SU-DHL-6 (cell line): ENCODE data around the gene TBC1D1.

Source experiments
- H2AFZ ChIP-seq: fragments of 200-600 bp; sonication (generic); 2 replicates; pipeline ENCODE4 v1.6.1; 2014; ENCODE audit warnings: low read depth, mild to moderate bottlenecking, moderate library complexity, mixed read lengths, antibody characterized with exemption, low read length; ENCODE audit not compliant: severe bottlenecking
- H3F3A ChIP-seq: fragments of 200-600 bp; shearing (Covaris generic); 2 replicates; pipeline ENCODE4 v1.6.0; 2016; ENCODE audit warnings: antibody characterized with exemption, mild to moderate bottlenecking; ENCODE audit not compliant: insufficient read depth
- H3K27ac ChIP-seq: fragments of 200-600 bp; sonication (generic); 2 replicates; pipeline ENCODE4 v1.5.1; 2016; ENCODE audit warnings: low read depth, mild to moderate bottlenecking, low read length, moderate library complexity, mixed read lengths
- H3K27me3 ChIP-seq: fragments of 200-600 bp; sonication (generic), shearing (Covaris generic); 2 replicates; pipeline ENCODE4 v1.6.0; 2014; ENCODE audit warnings: mild to moderate bottlenecking, low read length
- H3K36me3 ChIP-seq: fragments of 200-600 bp; sonication (generic); 2 replicates; pipeline ENCODE4 v1.6.1; 2014; ENCODE audit warnings: mild to moderate bottlenecking, low read length, mixed read lengths
- H3K4me2 ChIP-seq: fragments of 300-600, 200-600 bp; shearing (Covaris generic), sonication (generic); 2 replicates; pipeline ENCODE4 v1.6.0; 2014; ENCODE audit warnings: low read length, low read depth, mild to moderate bottlenecking; ENCODE audit not compliant: poor library complexity, severe bottlenecking
- H3K4me3 ChIP-seq: fragments of 200-600 bp; sonication (generic); 2 replicates; pipeline ENCODE4 v1.5.1; 2014; ENCODE audit warnings: antibody characterized with exemption, low read length, mild to moderate bottlenecking, mixed read lengths; ENCODE audit not compliant: insufficient read depth, poor library complexity, severe bottlenecking
- H3K79me2 ChIP-seq: fragments of 200-600 bp; sonication (generic); 2 replicates; pipeline ENCODE4 v1.6.1; 2014; ENCODE audit warnings: mild to moderate bottlenecking, low read length, moderate library complexity; ENCODE audit not compliant: insufficient read depth
- H3K9ac ChIP-seq: fragments of 200-600 bp; sonication (generic); 2 replicates; pipeline ENCODE4 v1.7.0; 2014; ENCODE audit warnings: mild to moderate bottlenecking, low read length
- H3K9me2 ChIP-seq: fragments of 200-600 bp; sonication (generic); replicated peaks from 2 replicates; pipeline ENCODE4 v1.6.1; 2014; ENCODE audit warnings: low read length; ENCODE audit not compliant: insufficient read depth
- H3K9me3 ChIP-seq: fragments of 200-600 bp; sonication (generic); 2 replicates; pipeline ENCODE4 v1.6.1; 2014; ENCODE audit warnings: low read length, mixed read lengths; ENCODE audit not compliant: insufficient read depth
- H4K20me1 ChIP-seq: fragments of 200-600 bp; sonication (generic); 2 replicates; pipeline ENCODE4 v1.6.1; 2014; ENCODE audit warnings: low read depth, mild to moderate bottlenecking, antibody characterized with exemption, low read length, moderate library complexity, mixed read lengths
- EZH2phosphoT487 ChIP-seq: fragments of 200-600 bp; sonication (generic), shearing (Covaris generic); conservative IDR thresholded peaks from 2 replicates; pipeline ENCODE4 v1.6.1; 2018; ENCODE audit warnings: mild to moderate bottlenecking, antibody characterized with exemption, low read length, moderate library complexity, mixed read lengths
- TF ChIP-seq, protein P1 (sequence below): fragments of 200-600 bp; sonication (generic); IDR thresholded peaks from one replicate; pipeline ENCODE4 v1.5.1; 2017; ENCODE audit warnings: antibody characterized with exemption, mild to moderate bottlenecking, low read length, moderate library complexity; ENCODE audit not compliant: insufficient read depth, poor library complexity, severe bottlenecking

Gene TBC1D1

DNA sequence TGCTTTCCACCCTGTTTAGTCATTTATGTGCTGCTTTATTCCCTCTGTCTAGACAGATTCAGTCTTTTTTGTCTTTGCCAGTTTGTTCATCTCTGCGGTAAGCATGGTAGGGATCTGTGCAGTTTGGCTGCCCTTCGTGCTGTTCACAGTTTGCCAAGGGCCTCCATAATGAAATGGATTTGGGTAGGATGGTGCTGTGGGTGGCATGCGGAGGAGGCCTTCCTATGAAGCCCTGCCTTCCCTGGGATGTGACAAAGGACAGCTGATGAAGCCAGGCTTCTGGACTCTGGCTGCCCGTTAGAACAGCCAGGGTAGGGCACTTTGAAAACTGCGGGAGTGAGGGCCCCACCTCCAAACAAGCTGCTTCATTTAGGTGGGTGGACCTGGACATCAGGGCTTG is 116.8 kb downstream of the TBC1D1 start:
- TF ChIP-seq EZH2phosphoT487 = no peak
- TF ChIP-seq, protein P1, sequence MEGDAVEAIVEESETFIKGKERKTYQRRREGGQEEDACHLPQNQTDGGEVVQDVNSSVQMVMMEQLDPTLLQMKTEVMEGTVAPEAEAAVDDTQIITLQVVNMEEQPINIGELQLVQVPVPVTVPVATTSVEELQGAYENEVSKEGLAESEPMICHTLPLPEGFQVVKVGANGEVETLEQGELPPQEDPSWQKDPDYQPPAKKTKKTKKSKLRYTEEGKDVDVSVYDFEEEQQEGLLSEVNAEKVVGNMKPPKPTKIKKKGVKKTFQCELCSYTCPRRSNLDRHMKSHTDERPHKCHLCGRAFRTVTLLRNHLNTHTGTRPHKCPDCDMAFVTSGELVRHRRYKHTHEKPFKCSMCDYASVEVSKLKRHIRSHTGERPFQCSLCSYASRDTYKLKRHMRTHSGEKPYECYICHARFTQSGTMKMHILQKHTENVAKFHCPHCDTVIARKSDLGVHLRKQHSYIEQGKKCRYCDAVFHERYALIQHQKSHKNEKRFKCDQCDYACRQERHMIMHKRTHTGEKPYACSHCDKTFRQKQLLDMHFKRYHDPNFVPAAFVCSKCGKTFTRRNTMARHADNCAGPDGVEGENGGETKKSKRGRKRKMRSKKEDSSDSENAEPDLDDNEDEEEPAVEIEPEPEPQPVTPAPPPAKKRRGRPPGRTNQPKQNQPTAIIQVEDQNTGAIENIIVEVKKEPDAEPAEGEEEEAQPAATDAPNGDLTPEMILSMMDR = no peak
- H3K36me3 ChIP-seq = no peaks in the 10 kb centered on the region

DNA sequence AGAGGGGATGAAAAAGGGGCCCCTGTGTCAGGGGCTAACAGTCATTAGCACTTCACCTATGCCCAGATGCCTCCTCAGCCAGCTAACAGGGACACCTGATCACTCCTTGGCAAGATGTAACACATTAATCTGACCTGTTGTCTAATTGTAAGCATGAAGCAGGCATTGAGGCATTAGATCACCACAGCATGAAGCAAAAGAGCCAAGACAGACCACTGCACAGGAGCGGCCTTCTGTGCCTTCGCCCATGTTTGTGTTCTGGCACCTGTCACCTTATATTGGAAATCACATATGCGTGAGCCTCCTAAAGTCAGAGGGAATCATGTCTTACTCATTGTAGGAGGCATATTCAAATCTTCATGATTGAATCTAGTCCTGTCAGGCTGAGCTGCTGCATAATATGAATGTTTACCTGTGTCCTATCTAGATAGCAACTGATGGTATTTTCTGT is 117.7 kb downstream of the TBC1D1 start:
- Histone ChIP-seq H3K9ac (no peak overlapping the region), H3K36me3 (no peaks in the 10 kb centered on the region), H3K4me2 (no peak overlapping the region), H3F3A (no peaks in the 10 kb centered on the region), H3K27ac (no peak overlapping the region), H3K9me2 (no peaks in the 10 kb centered on the region), H4K20me1 (peaks cover 6% of the 10 kb centered on the region; the same call in 1 of the 2 replicates), H3K4me3 (no peak overlapping the region), H3K79me2 (peaks cover 27% of the 10 kb centered on the region), H3K27me3 (no peaks in the 10 kb centered on the region), H3K9me3 (no peaks in the 10 kb centered on the region), H2AFZ (no peak overlapping the region)
- TF ChIP-seq, protein P1 = no peak
- TF ChIP-seq EZH2phosphoT487 = no peak

More for the DNA sequence above, 116.8 kb downstream of the TBC1D1 start:
- Histone ChIP-seq H3K79me2 (peaks cover 27% of the 10 kb centered on the region), H3K9me2 (no peaks in the 10 kb centered on the region), H2AFZ (no peak overlapping the region), H3K4me3 (no peak overlapping the region), H3K9ac (no peak overlapping the region), H3K9me3 (no peaks in the 10 kb centered on the region), H4K20me1 (peaks cover 6% of the 10 kb centered on the region; the same call in 1 of the 2 replicates), H3K27me3 (no peaks in the 10 kb centered on the region), H3K4me2 (no peak overlapping the region), H3K27ac (no peak overlapping the region), H3F3A (no peaks in the 10 kb centered on the region)

DNA sequence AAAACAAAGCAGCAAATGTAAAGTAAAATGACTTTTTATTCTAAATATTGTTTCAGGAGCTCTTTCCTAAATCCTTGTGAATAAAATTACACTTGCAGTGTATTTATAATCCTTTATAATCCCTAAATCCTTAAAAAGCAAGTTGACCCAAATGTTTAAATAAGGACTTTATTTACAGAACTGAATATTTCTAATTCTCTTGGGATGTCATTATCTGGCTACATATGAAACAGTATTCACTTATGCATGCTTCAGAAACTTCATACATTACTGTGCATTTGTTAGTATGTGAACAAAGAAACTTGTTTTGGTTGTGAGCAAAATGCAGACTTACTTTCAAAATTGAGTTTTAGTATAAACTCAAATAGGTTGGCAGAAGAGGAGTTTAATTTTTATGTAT is 118.5 kb downstream of the TBC1D1 start:
- H3K4me3 ChIP-seq = no peak overlapping the region
- peaks cover 6% of the 10 kb centered on the region; the same call in 1 of the 2 replicates for H4K20me1 ChIP-seq
- peaks cover 19% of the 10 kb centered on the region for H3K79me2 ChIP-seq
- H3K27me3 ChIP-seq = no peaks in the 10 kb centered on the region
- no peaks in the 10 kb centered on the region for H3K9me2 ChIP-seq
- H3F3A ChIP-seq = no peaks in the 10 kb centered on the region
- no peak overlapping the region for H3K9ac ChIP-seq
- no peak for TF ChIP-seq EZH2phosphoT487
- TF ChIP-seq, protein P1 = no peak
- no peaks in the 10 kb centered on the region for H3K9me3 ChIP-seq
- H3K36me3 ChIP-seq = no peaks in the 10 kb centered on the region
- no peak overlapping the region for H2AFZ ChIP-seq
- H3K4me2 ChIP-seq = no peak overlapping the region
- no peak overlapping the region for H3K27ac ChIP-seq
